HG02840 (cell line): Measurements from ENCODE around the gene PPP1R9B.

Source experiments
- ATAC-seq: cut with Tn5 transposase; IDR thresholded peaks from one replicate; pipeline ENCODE4 v1.9.1; 2021; ENCODE audit warnings: mild to moderate bottlenecking, moderate library complexity, moderate number of reproducible peaks; ENCODE audit not compliant: unreplicated experiment, low FRiP score

Gene PPP1R9B

GRCh38 chr17:50144845-50145531, 5.5 kb downstream of the PPP1R9B start:
- no peak for ATAC-seq

- ATAC-seq = no peak
These were observed 6.1 kb downstream of the PPP1R9B start for GRCh38 chr17:50144355-50144754.

- no peak for ATAC-seq
These were observed 6.9 kb downstream of the PPP1R9B start for GRCh38 chr17:50143461-50144176.

GRCh38 chr17:50141745-50142110, 8.7 kb downstream of the PPP1R9B start:
- no peak for ATAC-seq

- no peak for ATAC-seq
These were observed 9.3 kb downstream of the PPP1R9B start for GRCh38 chr17:50141026-50141744.

- ATAC-seq = no peak
These were observed 10.3 kb downstream of the PPP1R9B start for GRCh38 chr17:50139950-50140885.

- no peak for ATAC-seq
These were observed 11.2 kb downstream of the PPP1R9B start for GRCh38 chr17:50139185-50139783.

- ATAC-seq = no peak
These were observed 13.4 kb downstream of the PPP1R9B start for GRCh38 chr17:50137042-50137441.

GRCh38 chr17:50136096-50136687, 14.3 kb downstream of the PPP1R9B start:
- no peak for ATAC-seq

- no peak for ATAC-seq
These were observed 15.0 kb downstream of the PPP1R9B start for GRCh38 chr17:50135316-50136095.

- no peak for ATAC-seq
These were observed 16.0 kb downstream of the PPP1R9B start for GRCh38 chr17:50134206-50135110.

- ATAC-seq = no peak
These were observed 16.7 kb downstream of the PPP1R9B start for GRCh38 chr17:50133769-50134099.

GRCh38 chr17:50133028-50133768, 17.3 kb downstream of the PPP1R9B start:
- no peak for ATAC-seq

- ATAC-seq = no peak
These were observed 18.2 kb downstream of the PPP1R9B start for GRCh38 chr17:50132104-50132794.

- ATAC-seq = no peak
These were observed 19.7 kb downstream of the PPP1R9B start for GRCh38 chr17:50130559-50131305.
